ENCODE measurements around the gene HSD17B12. TPM values are rescaled to one million over a fixed set of nuclear protein-coding genes. Genes with fewer than 3 reads are reported as not detected.

Gene HSD17B12
- polyA plus RNA-seq, 3 donors, result 13.3 to 35.5 (median 30.4) TPM

DNA sequence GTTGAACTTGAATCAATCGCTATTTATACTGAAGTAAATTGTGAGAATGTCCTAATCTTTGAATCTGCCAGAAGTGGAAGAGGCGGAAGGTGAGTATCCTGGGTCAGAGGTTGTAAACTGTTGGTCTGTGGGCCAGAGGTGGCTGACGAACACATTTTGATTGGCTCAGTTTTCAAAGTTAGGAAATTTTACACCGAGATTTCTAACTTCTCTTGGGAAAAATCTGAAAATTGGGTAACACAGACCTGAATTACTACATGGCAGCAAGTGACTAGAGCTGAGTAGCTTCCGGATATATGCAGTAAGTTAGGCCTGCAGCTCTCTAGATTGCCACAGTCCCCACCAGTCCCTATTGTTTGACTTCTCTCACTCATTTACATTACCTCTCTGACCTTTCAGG is 143.3 kb downstream of the HSD17B12 start:
- Histone ChIP-seq H3K79me2 (ENCODE audit: insufficient read depth, low read length) (no peaks in the 10 kb centered on the region), H3K27ac (ENCODE audit: low read depth in 1 of 2, low read length in 2 of 2) (no peak overlapping the region), H3K36me3 (replicated peaks in 1 of 2; ENCODE audit: control insufficient read depth in 1 of 2, insufficient read depth in 2 of 2, low read length in 2 of 2) (peaks cover 2 to 27% of the 10 kb centered on the region in 2 donors), H3K4me1 (ENCODE audit: control insufficient read depth in 1 of 2, insufficient read depth in 2 of 2, low read length in 2 of 2) (no peaks in the 10 kb centered on the region), H3K9me3 (replicated peaks in 1 of 2; ENCODE audit: control insufficient read depth in 1 of 2, insufficient read depth in 1 of 2, low read length in 2 of 2) (no peaks in the 10 kb centered on the region), H3K4me3 (replicated peaks in 1 of 3; ENCODE audit: low read depth in 2 of 3, low read length in 3 of 3) (no peak overlapping the region), H3K27me3 (ENCODE audit: control insufficient read depth in 2 of 2, insufficient read depth in 2 of 2, low read length in 2 of 2) (no peaks in the 10 kb centered on the region), H3K4me2 (replicated peaks; ENCODE audit: extremely low read depth, low read length, poor library complexity, severe bottlenecking) (no peak overlapping the region), H3K9ac (ENCODE audit: insufficient read depth, low read length, poor library complexity, severe bottlenecking) (no peak overlapping the region), H2AFZ (ENCODE audit: insufficient read depth, low read depth, low read length, poor library complexity, severe bottlenecking) (no peak overlapping the region), H4K20me1 (ENCODE audit: insufficient read depth, low read length) (no peaks in the 10 kb centered on the region)
- intact Hi-C loops (cut with micrococcal nuclease), result no loop called here
- TF ChIP-seq, protein P1, sequence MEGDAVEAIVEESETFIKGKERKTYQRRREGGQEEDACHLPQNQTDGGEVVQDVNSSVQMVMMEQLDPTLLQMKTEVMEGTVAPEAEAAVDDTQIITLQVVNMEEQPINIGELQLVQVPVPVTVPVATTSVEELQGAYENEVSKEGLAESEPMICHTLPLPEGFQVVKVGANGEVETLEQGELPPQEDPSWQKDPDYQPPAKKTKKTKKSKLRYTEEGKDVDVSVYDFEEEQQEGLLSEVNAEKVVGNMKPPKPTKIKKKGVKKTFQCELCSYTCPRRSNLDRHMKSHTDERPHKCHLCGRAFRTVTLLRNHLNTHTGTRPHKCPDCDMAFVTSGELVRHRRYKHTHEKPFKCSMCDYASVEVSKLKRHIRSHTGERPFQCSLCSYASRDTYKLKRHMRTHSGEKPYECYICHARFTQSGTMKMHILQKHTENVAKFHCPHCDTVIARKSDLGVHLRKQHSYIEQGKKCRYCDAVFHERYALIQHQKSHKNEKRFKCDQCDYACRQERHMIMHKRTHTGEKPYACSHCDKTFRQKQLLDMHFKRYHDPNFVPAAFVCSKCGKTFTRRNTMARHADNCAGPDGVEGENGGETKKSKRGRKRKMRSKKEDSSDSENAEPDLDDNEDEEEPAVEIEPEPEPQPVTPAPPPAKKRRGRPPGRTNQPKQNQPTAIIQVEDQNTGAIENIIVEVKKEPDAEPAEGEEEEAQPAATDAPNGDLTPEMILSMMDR (IDR thresholded peaks at IDR 0.05), result no peak
- H3K27me3 Mint-ChIP-seq (ENCODE audit: low read depth in 3 of 3), result no peaks in the 10 kb centered on the region
- H3K36me3 Mint-ChIP-seq, result peaks cover 32 to 44% of the 10 kb centered on the region in 2 donors
- H3K27ac Mint-ChIP-seq, result no peak overlapping the region
- WGBS (ENCODE audit: insufficient coverage), result 100% methylated on average over 3 of the region's 5 CpGs
- no peak overlapping the region for H3K4me3 Mint-ChIP-seq
- H3K9me3 Mint-ChIP-seq, result no peaks in the 10 kb centered on the region
- no peaks in the 10 kb centered on the region for H3K4me1 Mint-ChIP-seq
- no peak for DNase-seq

DNA sequence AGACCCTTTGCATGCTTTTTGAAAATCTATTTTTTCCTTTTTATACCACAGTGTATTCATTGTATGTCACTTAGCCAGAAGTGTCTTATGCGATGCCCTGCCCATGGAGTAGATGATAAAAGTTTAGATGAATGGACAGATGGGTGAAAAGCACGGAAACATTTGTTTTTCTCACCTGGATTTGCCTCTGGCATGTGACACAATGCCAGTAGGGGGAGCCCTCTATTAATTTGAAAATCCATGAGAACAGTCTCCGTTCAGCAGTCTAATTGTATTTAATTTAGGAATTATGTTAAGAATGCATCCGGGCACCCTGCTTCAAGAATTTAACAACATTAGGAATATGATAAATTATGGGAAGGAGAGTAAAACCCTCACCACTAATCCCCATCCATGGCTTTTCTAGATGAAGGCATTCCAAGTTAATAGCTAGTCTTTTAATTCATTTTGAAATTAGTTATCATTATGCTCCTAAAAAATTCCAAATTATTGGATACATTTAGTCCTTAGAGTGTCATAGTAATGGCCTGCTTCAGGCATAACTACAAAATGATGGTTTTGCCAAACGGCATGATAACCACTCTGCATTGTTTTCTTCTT is 144.8 kb downstream of the HSD17B12 start:
- intact Hi-C loops (cut with micrococcal nuclease), result no loop called here
- H3K27me3 Mint-ChIP-seq (ENCODE audit: low read depth in 3 of 3), result no peaks in the 10 kb centered on the region
- H3K4me1 Mint-ChIP-seq, result no peaks in the 10 kb centered on the region
- H3K4me3 Mint-ChIP-seq, result no peak overlapping the region
- Histone ChIP-seq H3K9me3 (replicated peaks in 1 of 2; ENCODE audit: control insufficient read depth in 1 of 2, insufficient read depth in 1 of 2, low read length in 2 of 2) (no peaks in the 10 kb centered on the region), H3K4me2 (replicated peaks; ENCODE audit: extremely low read depth, low read length, poor library complexity, severe bottlenecking) (no peak overlapping the region), H4K20me1 (ENCODE audit: insufficient read depth, low read length) (no peaks in the 10 kb centered on the region), H3K36me3 (replicated peaks in 1 of 2; ENCODE audit: control insufficient read depth in 1 of 2, insufficient read depth in 2 of 2, low read length in 2 of 2) (peaks cover 2 to 15% of the 10 kb centered on the region in 2 donors), H3K27me3 (ENCODE audit: control insufficient read depth in 2 of 2, insufficient read depth in 2 of 2, low read length in 2 of 2) (no peaks in the 10 kb centered on the region), H3K4me1 (ENCODE audit: control insufficient read depth in 1 of 2, insufficient read depth in 2 of 2, low read length in 2 of 2) (no peaks in the 10 kb centered on the region), H3K79me2 (ENCODE audit: insufficient read depth, low read length) (no peaks in the 10 kb centered on the region), H2AFZ (ENCODE audit: insufficient read depth, low read depth, low read length, poor library complexity, severe bottlenecking) (no peak overlapping the region), H3K27ac (ENCODE audit: low read depth in 1 of 2, low read length in 2 of 2) (no peak overlapping the region), H3K9ac (ENCODE audit: insufficient read depth, low read length, poor library complexity, severe bottlenecking) (no peak overlapping the region), H3K4me3 (replicated peaks in 1 of 3; ENCODE audit: low read depth in 2 of 3, low read length in 3 of 3) (no peak overlapping the region)
- DNase-seq, result peak in 1 of 3 donors; percentile 6
- TF ChIP-seq, protein P1 (IDR thresholded peaks at IDR 0.05), result peak; percentile 75
- H3K36me3 Mint-ChIP-seq, result peaks cover 22 to 31% of the 10 kb centered on the region in 2 donors
- WGBS (ENCODE audit: insufficient coverage), result 100% methylated on average over 1 of the region's 5 CpGs
- H3K27ac Mint-ChIP-seq, result no peak overlapping the region
- H3K9me3 Mint-ChIP-seq, result no peaks in the 10 kb centered on the region
